Fibroblast of the aortic adventitia (primary cell): Measurements from ENCODE around the gene MYH11. TPM values are rescaled to one million over a fixed set of nuclear protein-coding genes. Genes with fewer than 3 reads are reported as not detected.

Experiments used
- DNase-seq: peaks from one replicate; pipeline ENCODE4 v3.0.0-alpha.2; 2010; ENCODE audit warnings: low read depth
- H3K4me3 ChIP-seq: 2 replicates; pipeline ENCODE4 v1.5.1; 2011; ENCODE audit warnings: low read depth, mild to moderate bottlenecking, control low read depth, low read length, moderate library complexity
- total RNA-seq: library from RNA; depleted of rRNA; stranded (reverse); fragments of >200 nt; gene quantifications from 2 replicates; pipeline ENCODE4 v1.2.3, GENCODE V29; 2012; ENCODE audit warnings: low replicate concordance
- TF ChIP-seq, protein P1 (sequence below): IDR thresholded peaks from 2 replicates; pipeline ENCODE4 v1.5.1; 2011; ENCODE audit warnings: mild to moderate bottlenecking, low read length, control low read depth, inconsistent platforms; ENCODE audit not compliant: insufficient read depth

Gene MYH11
- total RNA-seq, 1 donor, result not detected

- no peak overlapping the region for H3K4me3 ChIP-seq
- DNase-seq, result peak; percentile 38
- TF ChIP-seq, protein P1, sequence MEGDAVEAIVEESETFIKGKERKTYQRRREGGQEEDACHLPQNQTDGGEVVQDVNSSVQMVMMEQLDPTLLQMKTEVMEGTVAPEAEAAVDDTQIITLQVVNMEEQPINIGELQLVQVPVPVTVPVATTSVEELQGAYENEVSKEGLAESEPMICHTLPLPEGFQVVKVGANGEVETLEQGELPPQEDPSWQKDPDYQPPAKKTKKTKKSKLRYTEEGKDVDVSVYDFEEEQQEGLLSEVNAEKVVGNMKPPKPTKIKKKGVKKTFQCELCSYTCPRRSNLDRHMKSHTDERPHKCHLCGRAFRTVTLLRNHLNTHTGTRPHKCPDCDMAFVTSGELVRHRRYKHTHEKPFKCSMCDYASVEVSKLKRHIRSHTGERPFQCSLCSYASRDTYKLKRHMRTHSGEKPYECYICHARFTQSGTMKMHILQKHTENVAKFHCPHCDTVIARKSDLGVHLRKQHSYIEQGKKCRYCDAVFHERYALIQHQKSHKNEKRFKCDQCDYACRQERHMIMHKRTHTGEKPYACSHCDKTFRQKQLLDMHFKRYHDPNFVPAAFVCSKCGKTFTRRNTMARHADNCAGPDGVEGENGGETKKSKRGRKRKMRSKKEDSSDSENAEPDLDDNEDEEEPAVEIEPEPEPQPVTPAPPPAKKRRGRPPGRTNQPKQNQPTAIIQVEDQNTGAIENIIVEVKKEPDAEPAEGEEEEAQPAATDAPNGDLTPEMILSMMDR, result no peak
Observed at GRCh38 chr16:15775209-15775608, 81.6 kb downstream of the MYH11 start.

- TF ChIP-seq, protein P1, result no peak
- DNase-seq, result peak; percentile 60
- no peak overlapping the region for H3K4me3 ChIP-seq
Observed at GRCh38 chr16:15773968-15774367, 82.9 kb downstream of the MYH11 start.

DNA sequence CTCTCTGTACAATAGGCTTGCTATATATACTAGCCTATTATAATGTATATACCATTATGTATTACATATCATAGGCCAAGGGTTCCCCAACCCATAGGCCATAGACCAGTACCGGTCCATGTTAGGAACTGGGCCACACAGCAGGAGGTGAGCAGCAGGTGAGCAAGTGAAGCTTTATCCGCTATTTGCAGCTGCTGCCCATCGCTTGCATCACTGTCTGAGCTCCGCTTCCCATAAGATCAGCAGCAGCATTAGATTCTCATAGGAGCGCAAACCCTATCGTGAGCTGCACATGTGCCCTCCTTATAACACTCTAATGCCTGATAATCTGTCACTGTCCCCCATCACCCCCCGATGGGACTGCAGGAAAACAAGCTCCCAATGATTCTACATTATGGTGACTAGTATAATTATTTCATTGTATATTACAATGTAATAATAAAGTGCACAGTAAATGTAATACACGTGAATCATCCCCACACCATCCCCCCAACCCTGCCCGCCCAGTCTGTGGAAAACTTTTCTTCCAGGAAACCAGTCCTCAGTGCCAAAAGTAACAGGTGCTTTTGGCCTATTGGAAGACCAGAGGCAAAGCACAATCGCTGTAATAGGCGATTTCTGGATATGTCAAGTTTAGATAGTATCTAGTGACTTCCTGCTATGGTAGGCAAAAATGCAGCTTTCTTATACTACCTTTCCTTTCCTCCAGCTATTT lies 84.1 kb downstream of the MYH11 start:
- DNase-seq, result no peak
- TF ChIP-seq, protein P1, result no peak
- H3K4me3 ChIP-seq, result no peak overlapping the region

DNA sequence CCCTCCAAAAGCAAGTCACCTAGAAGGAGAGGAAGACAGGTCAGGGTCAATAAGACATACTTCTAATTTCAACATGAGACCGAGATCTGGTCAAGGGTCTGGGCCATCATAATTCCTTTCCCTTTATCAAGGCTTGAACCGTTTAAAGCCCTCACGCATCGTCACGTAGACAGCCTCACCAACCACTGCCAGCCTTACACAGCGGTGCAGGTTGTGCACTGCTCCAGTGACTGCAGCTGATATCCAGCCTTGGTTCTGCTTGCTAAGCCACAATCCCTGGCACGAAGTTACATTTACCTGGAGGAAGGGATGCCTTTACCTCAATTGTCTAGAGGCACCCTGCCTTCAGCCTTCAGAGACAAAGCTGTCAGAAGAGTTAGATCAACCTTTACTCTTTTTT lies 85.1 kb downstream of the MYH11 start:
- TF ChIP-seq, protein P1, result no peak
- no peak overlapping the region for H3K4me3 ChIP-seq
- no peak for DNase-seq

DNA sequence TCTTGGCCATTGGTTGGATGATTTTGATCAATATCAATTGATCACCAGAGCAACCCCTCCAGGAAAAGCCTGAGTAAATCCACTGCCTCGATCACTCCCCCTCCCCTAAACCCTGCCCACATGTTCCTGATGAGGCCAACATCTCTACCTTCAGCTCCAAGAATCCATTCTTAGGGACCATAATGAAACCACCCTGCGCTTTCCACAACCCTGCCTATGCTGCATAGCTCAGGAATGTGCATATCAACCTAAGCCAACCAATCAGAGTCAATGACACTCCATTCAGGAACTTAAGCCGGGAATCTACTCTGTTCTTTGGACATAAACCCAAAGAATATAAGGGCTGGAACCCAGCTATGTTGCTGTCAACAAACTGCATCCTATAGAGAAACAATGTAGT lies 86.3 kb downstream of the MYH11 start:
- TF ChIP-seq, protein P1, result no peak
- H3K4me3 ChIP-seq, result peak overlapping the region; percentile 26
- DNase-seq, result peak; percentile 93

- DNase-seq, result peak; percentile 94
- H3K4me3 ChIP-seq, result peak overlapping the region; percentile 26
- TF ChIP-seq, protein P1, result no peak
Observed at GRCh38 chr16:15770107-15770506, 86.7 kb downstream of the MYH11 start.

DNA sequence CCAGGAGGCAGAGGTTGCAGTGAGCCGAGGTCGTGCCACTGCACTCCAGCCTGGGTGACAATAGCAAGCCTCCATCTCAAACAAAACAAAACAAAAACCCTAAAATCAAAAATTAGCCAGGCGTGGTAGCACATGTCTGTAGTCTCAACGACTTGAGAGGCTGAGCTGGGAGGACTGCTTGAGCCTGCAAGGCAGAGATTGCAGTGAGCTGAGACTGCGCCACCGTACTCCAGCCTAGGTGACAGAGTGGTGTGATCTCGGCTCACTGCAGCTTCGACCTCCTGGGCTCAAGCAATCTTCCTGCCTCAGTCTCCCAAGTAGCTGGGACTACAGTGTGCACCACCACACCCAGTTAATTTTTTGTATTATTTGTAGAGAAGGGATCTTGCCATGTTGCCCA lies 87.6 kb downstream of the MYH11 start:
- DNase-seq, result no peak
- H3K4me3 ChIP-seq, result no peak overlapping the region
- TF ChIP-seq, protein P1, result no peak
